HepG2 (cell line): ENCODE data around the gene RBM14. TPM values are rescaled to one million over a fixed set of nuclear protein-coding genes. Genes with fewer than 3 reads are reported as not detected.

Source experiments
- ATM ChIP-seq: fragments of 450-650 bp; IDR thresholded peaks from 2 replicates; pipeline ENCODE4 v1.7.1; 2017; ENCODE audit warnings: mild to moderate bottlenecking, borderline replicate concordance
- CENPT ChIP-seq: sonication (generic); formaldehyde crosslinking; IDR thresholded peaks from 2 replicates; pipeline ENCODE4 v1.8.0; 2022; ENCODE audit warnings: low read depth, mild to moderate bottlenecking, moderate library complexity, missing genetic modification reagents
- FOXC1 ChIP-seq: sonication (generic); formaldehyde crosslinking; IDR thresholded peaks from 2 replicates; pipeline ENCODE4 v1.8.0; 2022; ENCODE audit warnings: mild to moderate bottlenecking, missing genetic modification reagents, borderline replicate concordance
- FOXK1 ChIP-seq: sonication (generic); formaldehyde crosslinking; IDR thresholded peaks from 2 replicates; pipeline ENCODE4 v1.4.0; 2020; ENCODE audit warnings: low read depth, missing genetic modification reagents, borderline replicate concordance
- JUND ChIP-seq: sonication (generic); formaldehyde crosslinking; IDR thresholded peaks from 2 replicates; pipeline ENCODE4 v1.8.0; 2022; ENCODE audit warnings: mild to moderate bottlenecking, missing genetic modification reagents
- KAT8 ChIP-seq: IDR thresholded peaks from 2 replicates; pipeline ENCODE4 v1.6.1; 2016; ENCODE audit warnings: missing genetic modification reagents, missing compliant biosample characterization
- KDM2A ChIP-seq: sonication (generic); formaldehyde crosslinking; IDR thresholded peaks from 2 replicates; pipeline ENCODE4 v1.4.0; 2020; ENCODE audit warnings: low read depth, missing genetic modification reagents, borderline replicate concordance
- KDM5A ChIP-seq: fragments of 200-600 bp; sonication (generic); IDR thresholded peaks from 2 replicates; pipeline ENCODE4 v1.7.0; 2018; ENCODE audit warnings: antibody characterized with exemption, mild to moderate bottlenecking, low read length, borderline replicate concordance
- LBX2 ChIP-seq: sonication (generic); formaldehyde crosslinking; IDR thresholded peaks from 2 replicates; pipeline ENCODE4 v1.5.0; 2020; ENCODE audit warnings: missing genetic modification reagents, mild to moderate bottlenecking, borderline replicate concordance
- RAD21 ChIP-seq: fragments of 450-650 bp; formaldehyde crosslinking; IDR thresholded peaks from 2 replicates; pipeline ENCODE4 v1.5.0; 2020; ENCODE audit warnings: mild to moderate bottlenecking
- SOX5 ChIP-seq: IDR thresholded peaks from 2 replicates; pipeline ENCODE4 v1.6.1; 2016; ENCODE audit warnings: borderline replicate concordance
- ZFYVE20 ChIP-seq: sonication (generic); formaldehyde crosslinking; IDR thresholded peaks from 2 replicates; pipeline ENCODE4 v1.8.0; 2023; ENCODE audit warnings: low read depth, mild to moderate bottlenecking, moderate library complexity, missing genetic modification reagents, borderline replicate concordance
- ZNF296 ChIP-seq: sonication (generic); formaldehyde crosslinking; conservative IDR thresholded peaks from 2 replicates; pipeline ENCODE4 v1.5.0; 2020; ENCODE audit warnings: mild to moderate bottlenecking, missing genetic modification reagents
- ZNF775 ChIP-seq: sonication (generic); formaldehyde crosslinking; IDR thresholded peaks from 2 replicates; pipeline ENCODE4 v1.4.0; 2020; ENCODE audit warnings: missing genetic modification reagents, mild to moderate bottlenecking, moderate library complexity, borderline replicate concordance
- ZNF790 ChIP-seq: sonication (generic); formaldehyde crosslinking; IDR thresholded peaks from 2 replicates; pipeline ENCODE4 v1.8.0; 2022; ENCODE audit warnings: missing genetic modification reagents, mild to moderate bottlenecking, borderline replicate concordance
- polyA plus RNA-seq, 8 experiments: library from polyadenylated mRNA; depleted of rRNA in 3 of 8; stranded (reverse) in 7 of 8; unstranded in 1 of 8; fragments of >200 nt; fragmentation: Illumina TruSeq in 4 of 8; extraction: Trizol in 4 of 8; gene quantifications; 2 replicates each; pipeline versions ENCODE4 v1.2.1 to v1.2.3, GENCODE V29; 2011 to 2016; ENCODE audit warnings: low read depth in 4 of 8, missing spikeins in 1 of 8, mixed read lengths in 1 of 8; ENCODE audit not compliant: insufficient read depth in 1 of 8
- total RNA-seq, 5 experiments: library from RNA; depleted of rRNA; stranded (reverse); fragments of >200 nt; fragmentation: Illumina TruSeq; extraction: Trizol; gene quantifications; 2 replicates each; pipeline ENCODE4 v1.2.3, GENCODE V29; 2016; ENCODE audit warnings: low read depth in 1 of 5
- TF ChIP-seq, protein P1 (sequence below): sonication (generic); formaldehyde crosslinking; IDR thresholded peaks from 2 replicates; pipeline ENCODE4 v1.4.0; 2020; ENCODE audit warnings: missing genetic modification reagents, mild to moderate bottlenecking, borderline replicate concordance
- TF ChIP-seq, protein P2 (sequence below): sonication (generic); formaldehyde crosslinking; IDR thresholded peaks from 2 replicates; pipeline ENCODE4 v1.5.0; 2020; ENCODE audit warnings: missing genetic modification reagents, mild to moderate bottlenecking, borderline replicate concordance
- TF ChIP-seq, protein P3 (sequence below): sonication (generic); formaldehyde crosslinking; IDR thresholded peaks from 2 replicates; pipeline ENCODE4 v1.4.0; 2020; ENCODE audit warnings: mild to moderate bottlenecking, missing genetic modification reagents
- TF ChIP-seq, protein P4 (sequence below): fragments of 450-650 bp; IDR thresholded peaks from 2 replicates; pipeline ENCODE4 v1.6.1; 2017; ENCODE audit warnings: mild to moderate bottlenecking
- TF ChIP-seq, protein P5 (sequence below): sonication (generic); formaldehyde crosslinking; IDR thresholded peaks from 2 replicates; pipeline ENCODE4 v1.4.0; 2020; ENCODE audit warnings: missing genetic modification reagents

Gene RBM14
- total and polyA plus RNA-seq, 2 of the 13 experiments (the other 11 are each of a cell fraction or from before 2014, with no cell fraction given), result 12.7 to 44.1 TPM

GRCh38 chr11:66592457-66593302 lies 23.8 kb upstream of the RBM14 start, which contains the start of the genes CCDC87 and CCS (continued):
- TF ChIP-seq, protein P1, sequence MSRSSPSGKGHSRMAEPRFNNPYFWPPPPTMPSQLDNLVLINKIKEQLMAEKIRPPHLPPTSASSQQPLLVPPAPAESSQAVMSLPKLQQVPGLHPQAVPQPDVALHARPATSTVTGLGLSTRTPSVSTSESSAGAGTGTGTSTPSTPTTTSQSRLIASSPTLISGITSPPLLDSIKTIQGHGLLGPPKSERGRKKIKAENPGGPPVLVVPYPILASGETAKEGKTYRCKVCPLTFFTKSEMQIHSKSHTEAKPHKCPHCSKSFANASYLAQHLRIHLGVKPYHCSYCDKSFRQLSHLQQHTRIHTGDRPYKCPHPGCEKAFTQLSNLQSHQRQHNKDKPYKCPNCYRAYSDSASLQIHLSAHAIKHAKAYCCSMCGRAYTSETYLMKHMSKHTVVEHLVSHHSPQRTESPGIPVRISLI (CRISPR knock-in tag), result peak; percentile 42; the same call in 1 of the 2 replicates
- TF ChIP-seq RAD21 (peak; percentile 91), ZNF790 (CRISPR knock-in tag) (0 out of 2 replicates have a peak, but pooled peaks have one; percentile 86), ZNF775 (CRISPR knock-in tag) (no peak), ATM (no peak), KDM2A (CRISPR knock-in tag) (peak; percentile 86), ZFYVE20 (no peak), FOXC1 (CRISPR knock-in tag) (peak; percentile 87; the same call in 1 of the 2 replicates), KAT8 (CRISPR knock-in tag) (peak; percentile 78), LBX2 (CRISPR knock-in tag) (no peak), CENPT (no peak; the same call in 1 of the 2 replicates), KDM5A (no peak; the same call in 1 of the 2 replicates), SOX5 (no peak), ZNF296 (CRISPR knock-in tag) (no peak), JUND (CRISPR knock-in tag) (no peak), FOXK1 (CRISPR knock-in tag) (peak; percentile 64; the same call in 1 of the 2 replicates)
- TF ChIP-seq, protein P2, sequence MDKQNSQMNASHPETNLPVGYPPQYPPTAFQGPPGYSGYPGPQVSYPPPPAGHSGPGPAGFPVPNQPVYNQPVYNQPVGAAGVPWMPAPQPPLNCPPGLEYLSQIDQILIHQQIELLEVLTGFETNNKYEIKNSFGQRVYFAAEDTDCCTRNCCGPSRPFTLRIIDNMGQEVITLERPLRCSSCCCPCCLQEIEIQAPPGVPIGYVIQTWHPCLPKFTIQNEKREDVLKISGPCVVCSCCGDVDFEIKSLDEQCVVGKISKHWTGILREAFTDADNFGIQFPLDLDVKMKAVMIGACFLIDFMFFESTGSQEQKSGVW (CRISPR knock-in tag), result no peak
- TF ChIP-seq, protein P3, sequence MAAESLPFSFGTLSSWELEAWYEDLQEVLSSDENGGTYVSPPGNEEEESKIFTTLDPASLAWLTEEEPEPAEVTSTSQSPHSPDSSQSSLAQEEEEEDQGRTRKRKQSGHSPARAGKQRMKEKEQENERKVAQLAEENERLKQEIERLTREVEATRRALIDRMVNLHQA (CRISPR knock-in tag), result no peak
- TF ChIP-seq, protein P4, sequence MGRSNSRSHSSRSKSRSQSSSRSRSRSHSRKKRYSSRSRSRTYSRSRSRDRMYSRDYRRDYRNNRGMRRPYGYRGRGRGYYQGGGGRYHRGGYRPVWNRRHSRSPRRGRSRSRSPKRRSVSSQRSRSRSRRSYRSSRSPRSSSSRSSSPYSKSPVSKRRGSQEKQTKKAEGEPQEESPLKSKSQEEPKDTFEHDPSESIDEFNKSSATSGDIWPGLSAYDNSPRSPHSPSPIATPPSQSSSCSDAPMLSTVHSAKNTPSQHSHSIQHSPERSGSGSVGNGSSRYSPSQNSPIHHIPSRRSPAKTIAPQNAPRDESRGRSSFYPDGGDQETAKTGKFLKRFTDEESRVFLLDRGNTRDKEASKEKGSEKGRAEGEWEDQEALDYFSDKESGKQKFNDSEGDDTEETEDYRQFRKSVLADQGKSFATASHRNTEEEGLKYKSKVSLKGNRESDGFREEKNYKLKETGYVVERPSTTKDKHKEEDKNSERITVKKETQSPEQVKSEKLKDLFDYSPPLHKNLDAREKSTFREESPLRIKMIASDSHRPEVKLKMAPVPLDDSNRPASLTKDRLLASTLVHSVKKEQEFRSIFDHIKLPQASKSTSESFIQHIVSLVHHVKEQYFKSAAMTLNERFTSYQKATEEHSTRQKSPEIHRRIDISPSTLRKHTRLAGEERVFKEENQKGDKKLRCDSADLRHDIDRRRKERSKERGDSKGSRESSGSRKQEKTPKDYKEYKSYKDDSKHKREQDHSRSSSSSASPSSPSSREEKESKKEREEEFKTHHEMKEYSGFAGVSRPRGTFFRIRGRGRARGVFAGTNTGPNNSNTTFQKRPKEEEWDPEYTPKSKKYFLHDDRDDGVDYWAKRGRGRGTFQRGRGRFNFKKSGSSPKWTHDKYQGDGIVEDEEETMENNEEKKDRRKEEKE, result no peak
- TF ChIP-seq, protein P5, sequence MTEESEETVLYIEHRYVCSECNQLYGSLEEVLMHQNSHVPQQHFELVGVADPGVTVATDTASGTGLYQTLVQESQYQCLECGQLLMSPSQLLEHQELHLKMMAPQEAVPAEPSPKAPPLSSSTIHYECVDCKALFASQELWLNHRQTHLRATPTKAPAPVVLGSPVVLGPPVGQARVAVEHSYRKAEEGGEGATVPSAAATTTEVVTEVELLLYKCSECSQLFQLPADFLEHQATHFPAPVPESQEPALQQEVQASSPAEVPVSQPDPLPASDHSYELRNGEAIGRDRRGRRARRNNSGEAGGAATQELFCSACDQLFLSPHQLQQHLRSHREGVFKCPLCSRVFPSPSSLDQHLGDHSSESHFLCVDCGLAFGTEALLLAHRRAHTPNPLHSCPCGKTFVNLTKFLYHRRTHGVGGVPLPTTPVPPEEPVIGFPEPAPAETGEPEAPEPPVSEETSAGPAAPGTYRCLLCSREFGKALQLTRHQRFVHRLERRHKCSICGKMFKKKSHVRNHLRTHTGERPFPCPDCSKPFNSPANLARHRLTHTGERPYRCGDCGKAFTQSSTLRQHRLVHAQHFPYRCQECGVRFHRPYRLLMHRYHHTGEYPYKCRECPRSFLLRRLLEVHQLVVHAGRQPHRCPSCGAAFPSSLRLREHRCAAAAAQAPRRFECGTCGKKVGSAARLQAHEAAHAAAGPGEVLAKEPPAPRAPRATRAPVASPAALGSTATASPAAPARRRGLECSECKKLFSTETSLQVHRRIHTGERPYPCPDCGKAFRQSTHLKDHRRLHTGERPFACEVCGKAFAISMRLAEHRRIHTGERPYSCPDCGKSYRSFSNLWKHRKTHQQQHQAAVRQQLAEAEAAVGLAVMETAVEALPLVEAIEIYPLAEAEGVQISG (CRISPR knock-in tag), result peak; percentile 89
